GM12878 (cell line): ENCODE results near the gene MCC. TPM values are rescaled to one million over a fixed set of nuclear protein-coding genes. Genes with fewer than 3 reads are reported as not detected.

ENCODE experiments used
- ATAC-seq: fragments of 200-7000 bp; cut with Tn5 transposase; 3 replicates; pipeline ENCODE4 v1.9.1; 2020; ENCODE audit warnings: mild to moderate bottlenecking, moderate library complexity
- BruUV-seq: library from RNA; stranded (reverse); fragments of 400-500 nt; replicated peaks from 2 replicates; lab custom pipeline; 2021; lab: Mats Ljungman, UMichigan
- CTCF ChIA-PET: fragments of 300-600 bp; sonication (Branson Sonifier 250); formaldehyde crosslinking; extraction: SDS; loops from one replicate; lab custom pipeline; 2021; ENCODE audit warnings: inconsistent platforms; lab: Yijun Ruan, JAX
- POLR2A ChIA-PET: fragments of 350-600 bp; formaldehyde crosslinking; extraction: SDS; loops from one replicate; lab custom pipeline; 2021; ENCODE audit warnings: inconsistent platforms; lab: Charles Lee
- RAD21 ChIA-PET: fragments of 300-600 bp; sonication (Branson Sonifier 250); formaldehyde crosslinking; loops from one replicate; lab custom pipeline; 2023; ENCODE audit warnings: antibody characterized with exemption; ENCODE audit not compliant: unreplicated experiment; lab: Charles Lee
- SMC1A ChIA-PET: fragments of 300-600 bp; sonication (Branson Sonifier 250); formaldehyde crosslinking; loops from one replicate; lab custom pipeline; 2023; ENCODE audit not compliant: unreplicated experiment, uncharacterized antibody; lab: Charles Lee
- DNase-seq: peaks from one replicate; pipeline ENCODE4 v3.0.0-alpha.2; 2011; ENCODE audit warnings: low read depth, low spot score
- FAIRE-seq: peaks from 3 replicates; lab custom pipeline; 2011; peaks lifted over from hg19 to GRCh38; lab: Jason Lieb, UNC
- H2AFZ ChIP-seq: 2 replicates; pipeline ENCODE4 v1.6.0; 2011; ENCODE audit warnings: low read depth, low read length, control low read depth; ENCODE audit not compliant: control insufficient read depth
- H3K27ac ChIP-seq: 2 replicates; pipeline ENCODE4 v1.5.1; 2011; ENCODE audit warnings: control low read depth; ENCODE audit not compliant: control insufficient read depth, insufficient read depth
- H3K27me3 ChIP-seq, 2 experiments: replicated peaks in 1 of 2; 2 replicates each; pipeline versions ENCODE4 v1.6.0 to v1.6.1; 2011; ENCODE audit warnings: low read length in 1 of 2; ENCODE audit not compliant: control insufficient read depth in 2 of 2, insufficient read depth in 2 of 2
- H3K36me3 ChIP-seq, 2 experiments: 2 replicates each; pipeline ENCODE4 v1.5.1; 2011; ENCODE audit warnings: low read length in 1 of 2; ENCODE audit not compliant: control insufficient read depth in 2 of 2, insufficient read depth in 2 of 2
- H3K4me1 ChIP-seq: 2 replicates; pipeline ENCODE4 v1.6.1; 2011; ENCODE audit warnings: mild to moderate bottlenecking, low read length, moderate library complexity, mixed read lengths; ENCODE audit not compliant: control insufficient read depth, insufficient read depth
- H3K4me2 ChIP-seq: 2 replicates; pipeline ENCODE4 v1.6.0; 2011; ENCODE audit warnings: control low read depth; ENCODE audit not compliant: control insufficient read depth, insufficient read depth
- H3K4me3 ChIP-seq: fragments of 200-600 bp; sonication (generic); 2 replicates; pipeline ENCODE4 v1.5.1; 2016
- H3K79me2 ChIP-seq: 2 replicates; pipeline ENCODE4 v1.6.0; 2011; ENCODE audit warnings: low read length; ENCODE audit not compliant: control insufficient read depth, insufficient read depth
- H3K9ac ChIP-seq: 2 replicates; pipeline ENCODE4 v1.8.0; 2011; ENCODE audit warnings: low read length, control low read depth, mixed read lengths; ENCODE audit not compliant: control insufficient read depth, insufficient read depth
- H3K9me3 ChIP-seq: replicated peaks from 3 replicates; pipeline ENCODE4 v1.5.1; 2011; ENCODE audit warnings: mild to moderate bottlenecking, low read length; ENCODE audit not compliant: control insufficient read depth, insufficient read depth
- H4K20me1 ChIP-seq: 2 replicates; pipeline ENCODE4 v1.6.0; 2011; ENCODE audit not compliant: control insufficient read depth, insufficient read depth
- BACH1 ChIP-seq: fragments of 450-650 bp; IDR thresholded peaks from 2 replicates; pipeline ENCODE4 v1.6.1; 2017; ENCODE audit warnings: mild to moderate bottlenecking, borderline replicate concordance
- BCL11A ChIP-seq: IDR thresholded peaks from 2 replicates; pipeline ENCODE4 v1.6.1; 2011; ENCODE audit warnings: low read depth, low read length
- BHLHE40 ChIP-seq, 2 experiments: fragments of 450-650 bp in 1 of 2; IDR thresholded peaks; 2 replicates each; pipeline ENCODE4 v1.6.1; 2011 to 2017; ENCODE audit warnings: low read depth in 2 of 2, borderline replicate concordance in 1 of 2, improper control_type of control experiment in 1 of 2, low read length in 1 of 2, mild to moderate bottlenecking in 1 of 2
- CBX5 ChIP-seq: sonication (generic); IDR thresholded peaks from 2 replicates; pipeline ENCODE4 v1.6.1; 2016; ENCODE audit warnings: low read depth, moderate library complexity, mild to moderate bottlenecking, inconsistent platforms
- CHD1 ChIP-seq: IDR thresholded peaks from 2 replicates; pipeline ENCODE4 v1.6.1; 2012; ENCODE audit warnings: low read depth, low read length, improper control_type of control experiment
- E2F4 ChIP-seq: IDR thresholded peaks from 2 replicates; pipeline ENCODE4 v1.6.1; 2012; ENCODE audit warnings: low read depth, low read length, improper control_type of control experiment
- NFYA ChIP-seq: IDR thresholded peaks from 2 replicates; pipeline ENCODE4 v1.6.1; 2011; ENCODE audit warnings: low read depth, mild to moderate bottlenecking, low read length, improper control_type of control experiment, borderline replicate concordance
- POLR2A ChIP-seq: IDR thresholded peaks from 2 replicates; pipeline ENCODE4 v1.6.1; 2011; ENCODE audit warnings: low read depth, mild to moderate bottlenecking, low read length
- SIX5 ChIP-seq: IDR thresholded peaks from 2 replicates; pipeline ENCODE4 v1.6.1; 2011; ENCODE audit warnings: mild to moderate bottlenecking, low read depth, low read length, moderate library complexity; ENCODE audit not compliant: severe bottlenecking
- SMAD1 ChIP-seq: fragments of 450-650 bp; IDR thresholded peaks from 2 replicates; pipeline ENCODE4 v1.6.1; 2018; ENCODE audit warnings: mild to moderate bottlenecking, low read depth; ENCODE audit not compliant: partially characterized antibody
- SMARCA5 ChIP-seq: fragments of 450-650 bp; IDR thresholded peaks from 2 replicates; pipeline ENCODE4 v1.6.1; 2017; ENCODE audit warnings: mild to moderate bottlenecking
- SRF ChIP-seq, 2 experiments: IDR thresholded peaks; 2 replicates each; pipeline ENCODE4 v1.6.1; 2011; ENCODE audit warnings: low read depth in 2 of 2, low read length in 2 of 2, mild to moderate bottlenecking in 1 of 2, moderate library complexity in 1 of 2
- TAF1 ChIP-seq: IDR thresholded peaks from 2 replicates; pipeline ENCODE4 v1.6.1; 2011; ENCODE audit warnings: mild to moderate bottlenecking, low read depth, low read length, borderline replicate concordance
- TARDBP ChIP-seq: IDR thresholded peaks from 2 replicates; pipeline ENCODE4 v1.6.1; 2016; ENCODE audit warnings: borderline replicate concordance
- TCF3 ChIP-seq: IDR thresholded peaks from 2 replicates; pipeline ENCODE4 v1.6.1; 2012; ENCODE audit warnings: low read depth, mild to moderate bottlenecking, low read length, borderline replicate concordance; ENCODE audit not compliant: insufficient read depth
- ZBTB33 ChIP-seq: fragments of 450-650 bp; IDR thresholded peaks from 2 replicates; pipeline ENCODE4 v1.6.1; 2017; ENCODE audit warnings: mild to moderate bottlenecking
- ZNF384 ChIP-seq: IDR thresholded peaks from 2 replicates; pipeline ENCODE4 v1.6.1; 2012; ENCODE audit warnings: low read depth, mild to moderate bottlenecking, low read length, improper control_type of control experiment, borderline replicate concordance
- ZNF622 ChIP-seq: fragments of 450-650 bp; IDR thresholded peaks from 2 replicates; pipeline ENCODE4 v1.6.1; 2017; ENCODE audit warnings: mild to moderate bottlenecking, inconsistent platforms
- WGBS: methylation state at CpG from one replicate; pipeline ENCODE4 v1.1.6; 2016; ENCODE audit warnings: low lambda C conversion rate; ENCODE audit not compliant: insufficient replicate concordance, insufficient coverage; ENCODE audit errors: missing lambda C conversion rate; 5-methylcytosine and 5-hydroxymethylcytosine counted together
- in situ Hi-C: fragments of 300-500 bp; cut with MboI; formaldehyde crosslinking; loops from 9 replicates; pipeline ENCODE4 v1.14.3; 2018; ENCODE audit warnings: mixed read lengths
- intact Hi-C: fragments of 100-400 bp; cut with micrococcal nuclease; formaldehyde crosslinking; loops from one replicate; pipeline ENCODE4 v1.14.2; 2022; ENCODE audit not compliant: unreplicated experiment
- polyA plus RNA-seq, 11 experiments: library from polyadenylated mRNA; depleted of rRNA in 4 of 11; unstranded in 6 of 11; stranded (reverse) in 5 of 11; fragments of >200 nt; fragmentation: Nextera tagmentation in 4 of 11; fragmentation: Illumina TruSeq in 1 of 11; extraction: Ambion mirVana in 4 of 11; extraction: Trizol in 1 of 11; gene quantifications; 1 replicate in 1 of 11; 2 replicates in 10 of 11; pipeline versions ENCODE4 v1.2.1 to v1.2.3, GENCODE V29; 2011 to 2016; ENCODE audit warnings: inconsistent platforms in 2 of 11, missing spikeins in 2 of 11, low read depth in 1 of 11
- total RNA-seq, 4 experiments: library from RNA; depleted of rRNA in 3 of 4; stranded (reverse); fragments of >200 nt in 3 of 4; fragmentation: Illumina TruSeq in 1 of 4; extraction: Trizol in 1 of 4; gene quantifications; 2 replicates each; pipeline versions ENCODE4 v1.2.1 to v1.2.3, GENCODE V29; 2013 to 2021

Gene MCC
- total and polyA plus RNA-seq, 10 of the 15 experiments (the other 5 are each of a cell fraction or from before 2014, with no cell fraction given): 0.03 to 0.86 (median 0.16) TPM

- Histone ChIP-seq H3K4me3 (no peak overlapping the region), H3K9me3 (no peaks in the 10 kb centered on the region), H2AFZ (no peak overlapping the region), H4K20me1 (no peaks in the 10 kb centered on the region), H3K36me3 (no peaks in the 10 kb centered on the region), H3K4me2 (no peak overlapping the region), H3K79me2 (no peaks in the 10 kb centered on the region), H3K4me1 (no peaks in the 10 kb centered on the region), H3K9ac (no peak overlapping the region), H3K27me3 (no peaks in the 10 kb centered on the region), H3K27ac (no peak overlapping the region)
- no peak for FAIRE-seq
- no peak for ATAC-seq
- TF ChIP-seq TARDBP: no peak
- no peak for TF ChIP-seq BACH1
- TF ChIP-seq BHLHE40 (IDR thresholded peaks at IDR 0.05; ENCODE audit: borderline replicate concordance in 1 of 2, low read depth in 2 of 2, low read length in 1 of 2): no peak
- TF ChIP-seq TAF1: no peak
- no peak for TF ChIP-seq TCF3
- TF ChIP-seq CBX5: no peak
- TF ChIP-seq NFYA: no peak
- TF ChIP-seq ZBTB33: no peak
- no peak for TF ChIP-seq CHD1
- TF ChIP-seq SIX5: no peak
- TF ChIP-seq SRF (IDR thresholded peaks at IDR 0.05; ENCODE audit: low read depth in 2 of 2, low read length in 2 of 2): no peak
- TF ChIP-seq BCL11A: no peak
- TF ChIP-seq ZNF622: no peak
- TF ChIP-seq SMAD1: no peak
- no peak for TF ChIP-seq POLR2A
- no peak for TF ChIP-seq ZNF384
- TF ChIP-seq SMARCA5: no peak
- TF ChIP-seq E2F4: no peak
- POLR2A ChIA-PET: no interaction called here
- no TSS peak for BruUV-seq
- in situ Hi-C loops (no loop called here), intact Hi-C loops (no loop called here)
- no peak for DNase-seq
- SMC1A ChIA-PET: no interaction called here
- 0% methylated on average over 1 of the region's 1 CpG for WGBS
- RAD21 ChIA-PET: no interaction called here
- CTCF ChIA-PET: no interaction called here
Observed at GRCh38 chr5:113102121-113102531, 386.1 kb downstream of the MCC start.
